BJ (cell line): Measurements from ENCODE around the gene ARSJ. TPM values are rescaled to one million over a fixed set of nuclear protein-coding genes. Genes with fewer than 3 reads are reported as not detected.
A peak's percentile ranks its signal among the peaks of the same experiment; 100 is the strongest.

Experiments used
- CTCF ChIA-PET: fragments of 350-600 bp; formaldehyde crosslinking; extraction: SDS; loops from one replicate; lab custom pipeline; 2021; ENCODE audit warnings: antibody characterized with exemption, inconsistent platforms; lab: Yijun Ruan, JAX
- POLR2A ChIA-PET: fragments of 300-600 bp; sonication (Branson Sonifier 250); formaldehyde crosslinking; extraction: SDS; loops from one replicate; lab custom pipeline; 2021; ENCODE audit warnings: antibody characterized with exemption; lab: Charles Lee
- DNase-seq: peaks from one replicate; pipeline ENCODE4 v3.0.0-alpha.2; 2011; ENCODE audit warnings: low read depth
- H3K27me3 ChIP-seq: 2 replicates; pipeline ENCODE4 v1.6.0; 2011; ENCODE audit warnings: low read length; ENCODE audit not compliant: control insufficient read depth, insufficient read depth
- H3K36me3 ChIP-seq: 2 replicates; pipeline ENCODE4 v1.5.1; 2011; ENCODE audit warnings: low read length; ENCODE audit not compliant: control insufficient read depth, insufficient read depth
- H3K4me3 ChIP-seq: 2 replicates; pipeline ENCODE4 v1.5.1; 2011; ENCODE audit warnings: low read depth, mild to moderate bottlenecking, control low read depth, low read length
- polyA plus RNA-seq: library from polyadenylated mRNA; depleted of rRNA; stranded (reverse); fragments of >200 nt; gene quantifications from 2 replicates; pipeline ENCODE4 v1.2.3, GENCODE V29; 2011
- TF ChIP-seq, protein P1 (sequence below): IDR thresholded peaks from 2 replicates; pipeline ENCODE4 v1.5.1; 2011; ENCODE audit warnings: low read depth, mild to moderate bottlenecking, control low read depth, inconsistent platforms, low read length, moderate library complexity; ENCODE audit not compliant: insufficient read depth

Gene ARSJ
- polyA plus RNA-seq, 1 experiment = 18.4 TPM

DNA sequence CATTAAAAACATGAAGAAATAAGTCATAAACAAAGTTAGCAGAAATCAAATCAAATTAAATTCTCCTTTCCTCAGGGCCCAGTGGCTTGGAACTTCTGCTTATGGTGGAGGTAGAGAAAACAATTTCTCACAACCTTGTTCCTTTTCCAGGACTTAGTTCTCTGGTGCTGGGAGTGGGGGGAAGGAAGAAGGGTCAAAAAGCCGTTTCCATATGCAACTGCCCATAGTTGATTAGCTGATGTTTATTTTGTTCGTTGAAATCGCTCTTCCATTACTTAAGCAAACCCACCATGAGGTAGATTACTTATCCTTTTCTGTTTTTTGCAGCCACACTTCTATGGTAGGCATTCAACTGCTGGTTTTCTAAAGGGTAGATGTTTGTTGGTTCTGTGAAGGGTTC lies 94.2 kb downstream of the ARSJ start:
- H3K4me3 ChIP-seq = no peak overlapping the region
- CTCF ChIA-PET = no interaction called here
- DNase-seq = no peak
- no peaks in the 10 kb centered on the region for H3K36me3 ChIP-seq
- TF ChIP-seq, protein P1, sequence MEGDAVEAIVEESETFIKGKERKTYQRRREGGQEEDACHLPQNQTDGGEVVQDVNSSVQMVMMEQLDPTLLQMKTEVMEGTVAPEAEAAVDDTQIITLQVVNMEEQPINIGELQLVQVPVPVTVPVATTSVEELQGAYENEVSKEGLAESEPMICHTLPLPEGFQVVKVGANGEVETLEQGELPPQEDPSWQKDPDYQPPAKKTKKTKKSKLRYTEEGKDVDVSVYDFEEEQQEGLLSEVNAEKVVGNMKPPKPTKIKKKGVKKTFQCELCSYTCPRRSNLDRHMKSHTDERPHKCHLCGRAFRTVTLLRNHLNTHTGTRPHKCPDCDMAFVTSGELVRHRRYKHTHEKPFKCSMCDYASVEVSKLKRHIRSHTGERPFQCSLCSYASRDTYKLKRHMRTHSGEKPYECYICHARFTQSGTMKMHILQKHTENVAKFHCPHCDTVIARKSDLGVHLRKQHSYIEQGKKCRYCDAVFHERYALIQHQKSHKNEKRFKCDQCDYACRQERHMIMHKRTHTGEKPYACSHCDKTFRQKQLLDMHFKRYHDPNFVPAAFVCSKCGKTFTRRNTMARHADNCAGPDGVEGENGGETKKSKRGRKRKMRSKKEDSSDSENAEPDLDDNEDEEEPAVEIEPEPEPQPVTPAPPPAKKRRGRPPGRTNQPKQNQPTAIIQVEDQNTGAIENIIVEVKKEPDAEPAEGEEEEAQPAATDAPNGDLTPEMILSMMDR = no peak
- H3K27me3 ChIP-seq = no peaks in the 10 kb centered on the region
- POLR2A ChIA-PET = interaction anchor here (0.6 kb wide), 1 partner anchor 498 kb away, joined by 5 read pairs; no protein-coding TSS in a partner anchor

DNA sequence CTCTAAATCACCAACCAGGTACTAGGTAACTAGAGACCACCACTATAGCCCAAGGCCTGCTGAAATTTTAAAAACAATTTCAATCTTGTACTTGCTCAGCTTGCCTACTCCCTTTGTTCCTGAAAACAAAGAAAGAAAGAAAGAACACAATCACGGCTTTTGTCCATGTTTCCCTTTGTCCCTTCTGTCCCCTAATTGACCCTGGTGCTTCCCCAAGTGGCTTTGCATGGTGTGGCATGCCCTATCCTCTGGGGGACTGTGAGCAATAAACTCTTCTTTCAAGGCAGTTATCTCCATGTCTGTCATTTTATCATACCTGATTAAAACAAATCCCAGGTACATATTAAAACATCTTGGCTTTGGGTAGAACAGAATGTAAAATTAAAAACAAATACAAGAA lies 94.8 kb downstream of the ARSJ start:
- no peak for DNase-seq
- no peaks in the 10 kb centered on the region for H3K36me3 ChIP-seq
- ChIA-PET CTCF (no interaction called here), POLR2A (no interaction called here)
- H3K4me3 ChIP-seq = no peak overlapping the region
- H3K27me3 ChIP-seq = no peaks in the 10 kb centered on the region
- TF ChIP-seq, protein P1 = no peak

DNA sequence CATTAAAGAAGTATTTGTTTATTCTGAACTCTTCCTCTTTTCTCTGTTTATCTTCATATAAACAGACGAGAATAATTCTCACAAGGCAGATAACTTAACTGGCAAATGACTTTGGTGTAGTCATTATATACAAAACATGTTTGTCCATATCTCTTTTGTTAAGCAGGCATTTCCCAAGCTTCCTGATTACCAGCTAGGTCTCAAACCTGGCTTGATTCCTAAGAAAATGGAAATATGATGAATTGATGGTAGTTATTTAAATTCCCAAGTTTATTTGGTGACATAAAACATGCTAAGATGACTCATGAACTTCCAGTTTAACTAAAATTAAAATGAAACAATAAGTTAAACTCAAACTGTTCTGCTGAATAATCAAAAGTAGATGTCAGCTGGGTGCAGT lies 96.8 kb downstream of the ARSJ start:
- Histone ChIP-seq H3K27me3 (no peaks in the 10 kb centered on the region), H3K4me3 (no peak overlapping the region), H3K36me3 (no peaks in the 10 kb centered on the region)
- DNase-seq = peak; percentile 13
- ChIA-PET CTCF (no interaction called here), POLR2A (no interaction called here)
- TF ChIP-seq, protein P1 = no peak

DNA sequence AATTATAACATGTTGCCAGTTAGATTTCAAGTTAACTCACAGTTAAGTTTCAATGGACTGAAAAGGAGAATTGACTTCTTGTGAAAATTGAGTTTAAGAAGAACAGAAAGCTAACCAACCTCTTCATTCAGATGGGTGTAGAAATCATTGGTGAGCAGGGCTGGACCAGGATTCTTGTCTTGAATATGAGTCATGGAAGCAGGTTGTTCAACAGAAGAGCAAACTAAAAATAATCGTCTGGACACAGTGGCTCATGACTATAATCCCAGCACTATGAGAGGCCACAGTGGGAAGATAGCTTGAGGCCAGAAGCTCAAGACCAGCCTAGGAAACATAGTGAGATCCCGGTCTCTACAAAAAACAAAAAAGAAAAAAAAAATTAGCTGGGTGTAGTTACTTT lies 98.2 kb downstream of the ARSJ start:
- TF ChIP-seq, protein P1 = no peak
- CTCF ChIA-PET = no interaction called here
- Histone ChIP-seq H3K36me3 (no peaks in the 10 kb centered on the region), H3K27me3 (no peaks in the 10 kb centered on the region), H3K4me3 (no peak overlapping the region)
- POLR2A ChIA-PET = interaction anchor here (0.6 kb wide), 2 partner anchors 96 to 110 kb away, joined by 3 to 4 read pairs; no protein-coding TSS in a partner anchor
- no peak for DNase-seq

DNA sequence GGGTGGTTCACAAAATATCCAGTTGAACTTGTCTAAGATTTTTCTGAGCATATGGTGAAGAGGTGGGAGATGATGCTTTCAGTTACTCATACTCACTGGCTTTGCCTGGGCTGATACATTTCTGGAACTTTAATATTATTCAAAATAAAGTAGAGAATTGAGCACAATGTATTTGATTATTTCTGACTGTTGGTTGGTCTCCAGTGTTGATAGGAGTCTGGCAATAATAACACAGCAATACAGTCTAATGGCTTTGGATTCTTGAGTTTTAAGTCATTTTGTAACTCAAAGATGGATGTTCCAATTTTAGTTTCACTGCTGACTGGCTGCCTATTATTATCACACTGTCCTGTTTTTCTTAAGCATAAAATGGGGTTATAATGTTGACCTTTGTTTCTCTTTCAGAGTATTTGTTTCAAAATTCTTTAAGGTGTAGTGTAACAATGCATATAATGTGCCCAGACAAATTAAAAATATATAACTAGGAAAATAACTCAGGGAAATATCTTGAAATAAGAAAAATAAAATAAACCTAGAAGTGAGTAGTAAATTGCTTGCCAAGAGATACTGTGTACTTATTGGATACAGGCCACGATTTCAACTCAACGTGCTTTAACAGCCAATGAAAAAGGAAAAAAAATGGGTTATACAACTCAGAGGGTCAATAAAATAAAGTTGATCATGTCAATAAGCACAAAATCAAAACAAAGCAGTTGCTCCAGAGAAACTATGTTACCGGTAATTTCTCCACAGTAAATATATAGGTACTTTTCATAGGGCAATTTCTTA lies 99.0 kb downstream of the ARSJ start:
- Histone ChIP-seq H3K36me3 (no peaks in the 10 kb centered on the region), H3K4me3 (no peak overlapping the region), H3K27me3 (no peaks in the 10 kb centered on the region)
- no peak for DNase-seq
- TF ChIP-seq, protein P1 = no peak
- POLR2A ChIA-PET = no interaction called here
- CTCF ChIA-PET = no interaction called here
